ENCODE data around the gene MKNK1. TPM values are rescaled to one million over a fixed set of nuclear protein-coding genes. Genes with fewer than 3 reads are reported as not detected.

The MKNK1 gene
- total and polyA plus RNA-seq, 2 of the 8 experiments (the other 6 are each of a cell fraction or from before 2014, with no cell fraction given), result 13.9 to 21.5 TPM

DNA sequence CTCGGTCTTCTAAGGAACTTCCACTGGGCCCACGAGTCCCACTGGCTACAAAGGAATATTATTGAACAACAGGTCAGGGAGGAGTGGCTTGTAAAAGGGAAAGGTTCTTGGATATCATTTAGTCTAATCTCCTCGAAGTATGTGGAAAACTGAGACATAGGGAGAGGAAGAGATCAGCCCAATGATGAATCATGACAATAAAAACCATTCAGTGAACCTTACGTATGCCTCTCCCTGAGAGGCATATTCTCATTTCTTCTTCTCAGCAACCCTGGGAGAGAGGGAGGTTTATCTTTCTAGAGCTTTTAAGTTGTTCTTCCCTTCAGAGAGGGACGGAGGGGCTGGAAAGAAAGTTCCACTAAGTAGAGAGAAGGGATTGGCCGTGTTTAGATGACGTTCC lies 17.9 kb upstream of the MKNK1 start (continued):
- no peak for TF ChIP-seq CTBP2 (IDR thresholded peaks at IDR 0.05; ENCODE audit: borderline replicate concordance, insufficient read depth, insufficient read length, low read length)
- TF ChIP-seq NRF1 (IDR thresholded peaks at IDR 0.05; ENCODE audit: low read depth, low read length), result no peak
- TF ChIP-seq GTF2F1 (IDR thresholded peaks at IDR 0.05; ENCODE audit: borderline replicate concordance, low read depth, low read length), result no peak
- no peak for TF ChIP-seq KDM4A (IDR thresholded peaks at IDR 0.05; ENCODE audit: low read depth, low read length, severe bottlenecking)

Measured in H1 (cell line).